Measurements from ENCODE around the gene ERG.

DNA sequence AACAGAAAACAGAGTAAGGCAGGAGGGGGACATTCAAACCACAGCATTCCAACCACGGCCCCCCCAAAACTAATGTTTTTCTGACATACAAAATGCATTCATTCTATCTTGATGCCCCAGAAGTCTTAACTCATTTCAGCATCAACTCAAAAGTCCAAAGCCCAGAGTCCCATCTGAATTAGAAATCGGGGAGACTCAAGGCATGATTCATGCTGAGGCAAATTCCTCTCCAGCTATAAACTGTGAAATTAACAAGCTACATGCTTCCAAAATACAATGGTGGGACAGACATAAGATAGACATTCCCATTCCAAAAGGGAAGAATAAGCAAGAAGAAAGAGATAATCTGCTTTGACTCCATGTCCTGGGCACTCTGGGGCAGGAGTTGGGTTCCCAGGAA is 167.6 kb downstream of the ERG start:
- TF ChIP-seq POLR2A (IDR thresholded peaks at IDR 0.05; ENCODE audit: low read length) (no peak), GATA1 (IDR thresholded peaks at IDR 0.05; ENCODE audit: low read depth, low read length) (no peak)
